ENCODE data around the gene WASF1. TPM values are rescaled to one million over a fixed set of nuclear protein-coding genes. Genes with fewer than 3 reads are reported as not detected.

Gene WASF1
- polyA plus RNA-seq, 1 experiment: 22.3 TPM

GRCh38 chr6:110214338-110214737 lies 34.9 kb upstream of the WASF1 start:
- POLR2A ChIA-PET: no interaction called here
- H3K27me3 ChIP-seq (ENCODE audit: control insufficient read depth, insufficient read depth, low read length): no peaks in the 10 kb centered on the region
- CTCF ChIA-PET: interaction anchor here (0.7 kb wide), 1 partner anchor 10 kb away, joined by 3 read pairs; no protein-coding TSS in a partner anchor
- no peak for TF ChIP-seq CTCF (IDR thresholded peaks at IDR 0.05; ENCODE audit: low read depth, low read length)
- H3K9me3 ChIP-seq (ENCODE audit: control insufficient read depth, insufficient read depth, low read length): no peaks in the 10 kb centered on the region
- no peak for DNase-seq (ENCODE audit: low read depth, low spot score)
- no peak overlapping the region for H3K4me3 ChIP-seq (ENCODE audit: low read depth, low read length)
- H3K27ac ChIP-seq (ENCODE audit: low read depth, low read length): no peak overlapping the region

GRCh38 chr6:110211753-110212152 lies 32.3 kb upstream of the WASF1 start:
- no peak overlapping the region for H3K27ac ChIP-seq (ENCODE audit: low read depth, low read length)
- no peak for DNase-seq (ENCODE audit: low read depth, low spot score)
- ChIA-PET POLR2A (no interaction called here), CTCF (no interaction called here)
- no peak for TF ChIP-seq CTCF (IDR thresholded peaks at IDR 0.05; ENCODE audit: low read depth, low read length)
- H3K4me3 ChIP-seq (ENCODE audit: low read depth, low read length): no peak overlapping the region
- H3K27me3 ChIP-seq (ENCODE audit: control insufficient read depth, insufficient read depth, low read length): no peaks in the 10 kb centered on the region
- H3K9me3 ChIP-seq (ENCODE audit: control insufficient read depth, insufficient read depth, low read length): no peaks in the 10 kb centered on the region

- CTCF ChIA-PET: interaction anchor here (1.5 to 1.8 kb wide), 2 partner anchors 19 to 29 kb away, joined by 3 to 5 read pairs; no protein-coding TSS in a partner anchor
- Histone ChIP-seq H3K4me3 (ENCODE audit: low read depth, low read length) (no peak overlapping the region), H3K27me3 (ENCODE audit: control insufficient read depth, insufficient read depth, low read length) (no peaks in the 10 kb centered on the region), H3K27ac (ENCODE audit: low read depth, low read length) (no peak overlapping the region), H3K9me3 (ENCODE audit: control insufficient read depth, insufficient read depth, low read length) (no peaks in the 10 kb centered on the region)
- TF ChIP-seq CTCF (IDR thresholded peaks at IDR 0.05; ENCODE audit: low read depth, low read length): no peak
- POLR2A ChIA-PET: no interaction called here
- no peak for DNase-seq (ENCODE audit: low read depth, low spot score)
These were observed 28.2 kb upstream of the WASF1 start for GRCh38 chr6:110207652-110208051.

GRCh38 chr6:110201151-110201884 lies 21.8 kb upstream of the WASF1 start:
- CTCF ChIA-PET: interaction anchor here (1.1 kb wide), 1 partner anchor 162 kb away, joined by 3 read pairs; no protein-coding TSS in a partner anchor

More at GRCh38 chr6:110201151-110201884, 21.8 kb upstream of the WASF1 start:
- Histone ChIP-seq H3K27me3 (ENCODE audit: control insufficient read depth, insufficient read depth, low read length) (no peaks in the 10 kb centered on the region), H3K4me3 (ENCODE audit: low read depth, low read length) (no peak overlapping the region), H3K9me3 (ENCODE audit: control insufficient read depth, insufficient read depth, low read length) (no peaks in the 10 kb centered on the region), H3K27ac (ENCODE audit: low read depth, low read length) (no peak overlapping the region)
- DNase-seq (ENCODE audit: low read depth, low spot score): no peak
- no peak for TF ChIP-seq CTCF (IDR thresholded peaks at IDR 0.05; ENCODE audit: low read depth, low read length)
- POLR2A ChIA-PET: no interaction called here
